Stimulated activated CD4-positive, alpha-beta T cell treated with anti-CD3 and anti-CD28 coated beads, Interleukin-1b, Interleukin-23, amount 100 ng/mL, for 1 hour (primary cell): ENCODE measurements around the gene DGKI.

Source experiments
- DNase-seq, 2 donors: peaks; one replicate each; pipeline ENCODE4 v3.0.0-alpha.2; 2020; ENCODE audit warnings: low read depth in 2 of 2

The DGKI gene

GRCh38 chr7:137787301-137787976 is 59.3 kb downstream of the DGKI start:
- no peak for DNase-seq

- no peak for DNase-seq
Observed at GRCh38 chr7:137778511-137778910, 68.3 kb downstream of the DGKI start.

- no peak for DNase-seq
Observed at GRCh38 chr7:137774793-137775201, 72.0 kb downstream of the DGKI start.

GRCh38 chr7:137772748-137773147 is 74.0 kb downstream of the DGKI start:
- no peak for DNase-seq

GRCh38 chr7:137772316-137772715 is 74.5 kb downstream of the DGKI start:
- DNase-seq = no peak

GRCh38 chr7:137771679-137772078 is 75.1 kb downstream of the DGKI start:
- no peak for DNase-seq

- DNase-seq = no peak
Observed at GRCh38 chr7:137771273-137771672, 75.5 kb downstream of the DGKI start.

GRCh38 chr7:137768366-137768765 is 78.4 kb downstream of the DGKI start:
- DNase-seq = no peak

- no peak for DNase-seq
Observed at GRCh38 chr7:137762334-137762733, 84.4 kb downstream of the DGKI start.

GRCh38 chr7:137760111-137760510 is 86.7 kb downstream of the DGKI start:
- DNase-seq = no peak

GRCh38 chr7:137757146-137757925 is 89.4 kb downstream of the DGKI start:
- DNase-seq = no peak

- no peak for DNase-seq
Observed at GRCh38 chr7:137755846-137756651, 90.7 kb downstream of the DGKI start.

- DNase-seq = no peak
Observed at GRCh38 chr7:137755427-137755826, 91.3 kb downstream of the DGKI start.

GRCh38 chr7:137753948-137754851 is 92.6 kb downstream of the DGKI start:
- no peak for DNase-seq

GRCh38 chr7:137753575-137753947 is 93.2 kb downstream of the DGKI start:
- no peak for DNase-seq

- no peak for DNase-seq
Observed at GRCh38 chr7:137753067-137753466, 93.7 kb downstream of the DGKI start.

GRCh38 chr7:137751361-137752009 is 95.3 kb downstream of the DGKI start:
- no peak for DNase-seq

- no peak for DNase-seq
Observed at GRCh38 chr7:137747359-137748031, 99.3 kb downstream of the DGKI start.

GRCh38 chr7:137743021-137743420 is 103.8 kb downstream of the DGKI start:
- DNase-seq = no peak

GRCh38 chr7:137742051-137742450 is 104.7 kb downstream of the DGKI start:
- DNase-seq = no peak
